ENCODE results near the gene SMCO2. TPM values are rescaled to one million over a fixed set of nuclear protein-coding genes. Genes with fewer than 3 reads are reported as not detected.

SMCO2 gene
- not detected for total RNA-seq
- polyA plus RNA-seq = not detected

DNA sequence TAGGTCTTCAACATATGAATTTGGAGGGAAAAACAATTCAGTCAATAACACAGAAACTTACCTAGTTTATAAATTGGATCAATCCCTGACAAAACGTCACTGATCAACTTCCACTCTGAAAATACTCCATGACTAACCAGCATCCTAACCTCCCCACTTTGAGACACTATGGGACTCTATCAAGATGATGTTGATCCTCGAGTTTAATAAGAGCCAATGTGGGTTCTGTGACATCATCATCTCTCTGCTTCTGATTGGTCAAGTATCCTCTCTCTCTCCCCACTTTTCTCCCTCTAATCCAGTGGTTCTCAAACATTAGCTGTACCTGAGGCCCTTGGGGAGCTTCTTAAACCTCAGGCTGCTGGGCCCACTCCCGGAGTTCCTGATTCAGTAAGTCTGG is at the start of gene SMCO2:
SMCO2 (plus strand) TSS at position 301 of the 400 bp plus-strand sequence. CDS start 23,896 bp downstream, outside the sequence.
- 92% methylated on average over 3 of the region's 3 CpGs for WGBS
- TF ChIP-seq NR2F2 (IDR thresholded peaks at IDR 0.05) (no peak), RXRA (IDR thresholded peaks at IDR 0.05) (no peak), TAF1 (conservative IDR thresholded peaks at IDR 0.05) (no peak), HNF4A (conservative IDR thresholded peaks at IDR 0.05) (no peak), GABPA (IDR thresholded peaks at IDR 0.05 in 1 of 2, conservative IDR thresholded peaks at IDR 0.05 in 1 of 2) (no peak), RAD21 (IDR thresholded peaks at IDR 0.05) (no peak), YY1 (IDR thresholded peaks at IDR 0.05) (no peak)
- TF ChIP-seq, protein P1, sequence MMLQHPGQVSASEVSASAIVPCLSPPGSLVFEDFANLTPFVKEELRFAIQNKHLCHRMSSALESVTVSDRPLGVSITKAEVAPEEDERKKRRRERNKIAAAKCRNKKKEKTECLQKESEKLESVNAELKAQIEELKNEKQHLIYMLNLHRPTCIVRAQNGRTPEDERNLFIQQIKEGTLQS (IDR thresholded peaks at IDR 0.05) = no peak
- TF ChIP-seq, protein P2, sequence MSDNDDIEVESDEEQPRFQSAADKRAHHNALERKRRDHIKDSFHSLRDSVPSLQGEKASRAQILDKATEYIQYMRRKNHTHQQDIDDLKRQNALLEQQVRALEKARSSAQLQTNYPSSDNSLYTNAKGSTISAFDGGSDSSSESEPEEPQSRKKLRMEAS (IDR thresholded peaks at IDR 0.05) = no peak

DNA sequence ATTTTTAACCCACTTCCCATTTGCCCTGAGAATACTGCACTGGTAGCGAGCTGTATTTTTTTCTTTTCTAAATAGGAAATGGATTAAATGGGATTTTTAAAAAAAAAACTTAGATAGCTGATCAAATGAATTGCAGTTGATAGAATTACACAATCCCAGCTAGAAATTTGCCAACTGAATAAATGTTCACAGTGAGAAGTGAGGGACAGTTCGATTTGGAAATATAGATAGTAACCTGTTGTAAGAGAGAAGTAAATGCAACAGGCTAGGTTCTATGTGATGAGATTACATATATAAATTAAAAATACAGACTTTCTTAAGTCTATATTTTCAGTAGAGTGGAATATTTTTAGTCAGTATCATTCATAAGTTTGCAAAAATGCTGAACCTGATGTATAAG is 48.1 kb upstream of the SMCO2 start:
- 59% methylated on average over 2 of the region's 2 CpGs for WGBS
- Histone ChIP-seq H3K9ac (ENCODE audit: low read depth in 1 of 2, low read length in 2 of 2) (no peak overlapping the region), H3K9me3 (ENCODE audit: control insufficient read depth in 4 of 4, low read length in 3 of 4) (no peaks in the 10 kb centered on the region), H3K36me3 (ENCODE audit: control insufficient read depth in 4 of 4, insufficient read depth in 3 of 4, low read depth in 1 of 4, low read length in 3 of 4) (no peaks in the 10 kb centered on the region), H3K4me3 (ENCODE audit: low read depth in 1 of 3, low read length in 3 of 3) (no peak overlapping the region), H3K27ac (ENCODE audit: low read depth in 1 of 2, low read length in 2 of 2) (no peak overlapping the region), H3K27me3 (ENCODE audit: control insufficient read depth in 4 of 4, insufficient read depth in 4 of 4, low read length in 3 of 4) (no peaks in the 10 kb centered on the region), H3K4me1 (ENCODE audit: control insufficient read depth in 4 of 4, insufficient read depth in 4 of 4, low read length in 3 of 4) (no peaks in the 10 kb centered on the region)
- TF ChIP-seq, protein P3, sequence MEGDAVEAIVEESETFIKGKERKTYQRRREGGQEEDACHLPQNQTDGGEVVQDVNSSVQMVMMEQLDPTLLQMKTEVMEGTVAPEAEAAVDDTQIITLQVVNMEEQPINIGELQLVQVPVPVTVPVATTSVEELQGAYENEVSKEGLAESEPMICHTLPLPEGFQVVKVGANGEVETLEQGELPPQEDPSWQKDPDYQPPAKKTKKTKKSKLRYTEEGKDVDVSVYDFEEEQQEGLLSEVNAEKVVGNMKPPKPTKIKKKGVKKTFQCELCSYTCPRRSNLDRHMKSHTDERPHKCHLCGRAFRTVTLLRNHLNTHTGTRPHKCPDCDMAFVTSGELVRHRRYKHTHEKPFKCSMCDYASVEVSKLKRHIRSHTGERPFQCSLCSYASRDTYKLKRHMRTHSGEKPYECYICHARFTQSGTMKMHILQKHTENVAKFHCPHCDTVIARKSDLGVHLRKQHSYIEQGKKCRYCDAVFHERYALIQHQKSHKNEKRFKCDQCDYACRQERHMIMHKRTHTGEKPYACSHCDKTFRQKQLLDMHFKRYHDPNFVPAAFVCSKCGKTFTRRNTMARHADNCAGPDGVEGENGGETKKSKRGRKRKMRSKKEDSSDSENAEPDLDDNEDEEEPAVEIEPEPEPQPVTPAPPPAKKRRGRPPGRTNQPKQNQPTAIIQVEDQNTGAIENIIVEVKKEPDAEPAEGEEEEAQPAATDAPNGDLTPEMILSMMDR (IDR thresholded peaks at IDR 0.05; ENCODE audit: low read depth, low read length, missing input control) = no peak
- TF ChIP-seq, protein P1 (IDR thresholded peaks at IDR 0.05) = no peak
- TF ChIP-seq JUND (IDR thresholded peaks at IDR 0.05) (no peak), FOXA1 (IDR thresholded peaks at IDR 0.05) (no peak), HNF4G (IDR thresholded peaks at IDR 0.05) (no peak), RXRA (IDR thresholded peaks at IDR 0.05) (no peak), RAD21 (IDR thresholded peaks at IDR 0.05) (no peak), FOXA2 (IDR thresholded peaks at IDR 0.05) (no peak), HNF4A (conservative IDR thresholded peaks at IDR 0.05) (no peak), GABPA (IDR thresholded peaks at IDR 0.05 in 1 of 2, conservative IDR thresholded peaks at IDR 0.05 in 1 of 2) (no peak), TAF1 (conservative IDR thresholded peaks at IDR 0.05) (no peak), SP1 (IDR thresholded peaks at IDR 0.05) (no peak)
- TF ChIP-seq, protein P4, sequence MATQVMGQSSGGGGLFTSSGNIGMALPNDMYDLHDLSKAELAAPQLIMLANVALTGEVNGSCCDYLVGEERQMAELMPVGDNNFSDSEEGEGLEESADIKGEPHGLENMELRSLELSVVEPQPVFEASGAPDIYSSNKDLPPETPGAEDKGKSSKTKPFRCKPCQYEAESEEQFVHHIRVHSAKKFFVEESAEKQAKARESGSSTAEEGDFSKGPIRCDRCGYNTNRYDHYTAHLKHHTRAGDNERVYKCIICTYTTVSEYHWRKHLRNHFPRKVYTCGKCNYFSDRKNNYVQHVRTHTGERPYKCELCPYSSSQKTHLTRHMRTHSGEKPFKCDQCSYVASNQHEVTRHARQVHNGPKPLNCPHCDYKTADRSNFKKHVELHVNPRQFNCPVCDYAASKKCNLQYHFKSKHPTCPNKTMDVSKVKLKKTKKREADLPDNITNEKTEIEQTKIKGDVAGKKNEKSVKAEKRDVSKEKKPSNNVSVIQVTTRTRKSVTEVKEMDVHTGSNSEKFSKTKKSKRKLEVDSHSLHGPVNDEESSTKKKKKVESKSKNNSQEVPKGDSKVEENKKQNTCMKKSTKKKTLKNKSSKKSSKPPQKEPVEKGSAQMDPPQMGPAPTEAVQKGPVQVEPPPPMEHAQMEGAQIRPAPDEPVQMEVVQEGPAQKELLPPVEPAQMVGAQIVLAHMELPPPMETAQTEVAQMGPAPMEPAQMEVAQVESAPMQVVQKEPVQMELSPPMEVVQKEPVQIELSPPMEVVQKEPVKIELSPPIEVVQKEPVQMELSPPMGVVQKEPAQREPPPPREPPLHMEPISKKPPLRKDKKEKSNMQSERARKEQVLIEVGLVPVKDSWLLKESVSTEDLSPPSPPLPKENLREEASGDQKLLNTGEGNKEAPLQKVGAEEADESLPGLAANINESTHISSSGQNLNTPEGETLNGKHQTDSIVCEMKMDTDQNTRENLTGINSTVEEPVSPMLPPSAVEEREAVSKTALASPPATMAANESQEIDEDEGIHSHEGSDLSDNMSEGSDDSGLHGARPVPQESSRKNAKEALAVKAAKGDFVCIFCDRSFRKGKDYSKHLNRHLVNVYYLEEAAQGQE (IDR thresholded peaks at IDR 0.05) = no peak
- TF ChIP-seq, protein P5, sequence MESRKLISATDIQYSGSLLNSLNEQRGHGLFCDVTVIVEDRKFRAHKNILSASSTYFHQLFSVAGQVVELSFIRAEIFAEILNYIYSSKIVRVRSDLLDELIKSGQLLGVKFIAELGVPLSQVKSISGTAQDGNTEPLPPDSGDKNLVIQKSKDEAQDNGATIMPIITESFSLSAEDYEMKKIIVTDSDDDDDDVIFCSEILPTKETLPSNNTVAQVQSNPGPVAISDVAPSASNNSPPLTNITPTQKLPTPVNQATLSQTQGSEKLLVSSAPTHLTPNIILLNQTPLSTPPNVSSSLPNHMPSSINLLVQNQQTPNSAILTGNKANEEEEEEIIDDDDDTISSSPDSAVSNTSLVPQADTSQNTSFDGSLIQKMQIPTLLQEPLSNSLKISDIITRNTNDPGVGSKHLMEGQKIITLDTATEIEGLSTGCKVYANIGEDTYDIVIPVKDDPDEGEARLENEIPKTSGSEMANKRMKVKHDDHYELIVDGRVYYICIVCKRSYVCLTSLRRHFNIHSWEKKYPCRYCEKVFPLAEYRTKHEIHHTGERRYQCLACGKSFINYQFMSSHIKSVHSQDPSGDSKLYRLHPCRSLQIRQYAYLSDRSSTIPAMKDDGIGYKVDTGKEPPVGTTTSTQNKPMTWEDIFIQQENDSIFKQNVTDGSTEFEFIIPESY (IDR thresholded peaks at IDR 0.05) = no peak
- TF ChIP-seq, protein P2 (IDR thresholded peaks at IDR 0.05) = no peak
- no peak for DNase-seq (ENCODE audit: low spot score)

More for the DNA sequence above, at the start of gene SMCO2:
- no peak for DNase-seq (ENCODE audit: low spot score)
- Histone ChIP-seq H3K36me3 (ENCODE audit: control insufficient read depth in 4 of 4, insufficient read depth in 3 of 4, low read depth in 1 of 4, low read length in 3 of 4) (no peaks in the 10 kb centered on the region), H3K27ac (ENCODE audit: low read depth in 1 of 2, low read length in 2 of 2) (no peak within 1 kb of the TSS), H3K27me3 (ENCODE audit: control insufficient read depth in 4 of 4, insufficient read depth in 4 of 4, low read length in 3 of 4) (no peaks in the 10 kb centered on the region), H3K9me3 (ENCODE audit: control insufficient read depth in 4 of 4, low read length in 3 of 4) (peaks cover 0 to 4% (median under 1%) of the 10 kb centered on the region in 4 donors), H3K4me1 (ENCODE audit: control insufficient read depth in 4 of 4, insufficient read depth in 4 of 4, low read length in 3 of 4) (no peaks in the 10 kb centered on the region), H3K9ac (ENCODE audit: low read depth in 1 of 2, low read length in 2 of 2) (no peak within 1 kb of the TSS), H3K4me3 (ENCODE audit: low read depth in 1 of 3, low read length in 3 of 3) (no peak within 1 kb of the TSS)

Measured in liver (tissue), 9 donors.